GM19238 (cell line): Measurements from ENCODE around the gene PTGER3.
"Not testable (repeated sequence)": the region's sequence is repeated elsewhere in the genome, so short reads cannot be mapped to it uniquely, and the experiment has no call there.

Experiments used
- DNase-seq: peaks from one replicate; pipeline ENCODE4 v3.0.0; 2011; ENCODE audit warnings: low spot score; ENCODE audit not compliant: insufficient read length

The PTGER3 gene

DNA sequence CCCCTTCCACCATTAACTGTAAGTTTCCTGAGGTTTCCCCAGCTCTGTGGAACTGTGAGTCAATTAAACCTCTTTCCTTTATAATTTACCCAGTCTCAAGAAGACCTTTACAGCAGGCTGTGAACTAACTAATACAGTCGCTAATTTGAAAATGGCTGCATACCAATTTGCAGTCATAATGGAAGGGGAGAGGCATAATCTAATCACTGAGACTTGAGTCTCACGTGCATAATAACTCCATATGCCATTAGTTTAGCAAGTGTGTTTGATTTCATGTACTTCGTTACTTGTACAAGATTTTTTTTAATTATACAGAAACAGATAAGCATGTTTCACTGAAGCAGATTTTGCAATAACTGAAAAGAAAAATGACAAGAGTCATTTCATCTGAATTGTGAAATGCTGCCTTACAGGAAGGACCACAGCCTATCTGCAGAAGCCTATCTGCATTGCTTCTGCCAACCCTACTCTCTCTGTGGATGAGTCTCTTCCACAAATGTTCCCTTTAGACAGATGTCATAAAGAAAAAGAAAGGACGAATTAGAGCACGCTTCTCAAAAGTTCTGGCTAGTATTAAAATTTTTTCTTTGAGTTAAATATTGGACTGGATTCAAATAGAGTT is 99.1 kb downstream of the PTGER3 start:
- DNase-seq: no peak

DNA sequence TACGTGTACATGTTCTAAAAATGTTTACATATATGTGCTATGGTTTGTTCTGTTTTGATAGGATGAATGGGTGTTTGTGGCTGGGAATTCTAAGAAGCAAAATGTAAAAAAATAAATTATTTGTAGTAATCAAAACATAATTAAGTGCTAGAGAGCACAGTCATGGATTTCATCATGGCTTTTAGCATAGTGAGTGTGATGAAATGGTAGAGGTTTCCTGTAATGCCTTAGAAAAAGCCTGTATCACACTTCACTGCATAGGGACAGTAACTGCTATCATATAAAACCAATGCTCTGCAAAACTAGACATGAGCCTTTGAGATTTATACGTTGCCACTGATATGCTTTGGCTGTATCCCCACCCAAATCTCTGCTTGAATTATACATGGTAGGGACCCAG is 99.8 kb downstream of the PTGER3 start:
- no peak for DNase-seq

DNA sequence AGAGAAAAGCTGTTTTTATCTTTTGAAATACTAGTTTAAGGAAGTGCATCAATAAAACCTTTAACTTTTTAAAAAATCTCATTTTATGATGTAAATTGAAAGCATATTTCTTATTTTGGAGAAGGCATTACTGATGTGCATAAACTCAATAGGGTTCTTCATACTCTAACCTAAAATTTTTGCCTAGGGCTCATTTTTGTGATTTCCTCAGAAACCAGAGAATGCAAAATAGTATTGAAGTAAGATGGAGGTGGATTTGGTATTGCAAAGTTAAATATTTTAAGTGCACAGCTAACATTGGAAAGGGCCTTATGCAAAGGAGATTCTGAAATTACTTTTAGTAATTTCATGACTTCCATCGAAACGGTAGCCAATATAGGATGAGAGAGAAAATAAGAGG is 101.9 kb downstream of the PTGER3 start:
- DNase-seq: no peak

DNA sequence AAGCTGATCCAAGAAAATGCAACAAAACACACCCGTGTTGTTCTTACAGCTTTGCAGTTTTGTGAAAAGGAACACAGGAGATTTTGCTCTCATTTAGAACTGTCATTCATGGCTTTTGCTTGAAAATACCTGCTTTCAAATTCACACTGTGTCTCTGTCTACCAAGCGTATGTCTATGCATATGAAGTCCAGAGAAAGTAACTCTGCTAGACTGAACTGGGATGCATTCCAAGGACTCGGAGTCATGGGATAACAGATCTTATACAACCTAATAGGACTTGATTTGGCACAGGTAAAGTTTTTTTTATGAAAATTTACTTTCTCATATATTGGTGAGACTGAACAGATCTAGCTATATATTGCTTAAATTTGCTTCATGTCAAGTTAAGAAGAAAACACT is 102.4 kb downstream of the PTGER3 start:
- DNase-seq: no peak

DNA sequence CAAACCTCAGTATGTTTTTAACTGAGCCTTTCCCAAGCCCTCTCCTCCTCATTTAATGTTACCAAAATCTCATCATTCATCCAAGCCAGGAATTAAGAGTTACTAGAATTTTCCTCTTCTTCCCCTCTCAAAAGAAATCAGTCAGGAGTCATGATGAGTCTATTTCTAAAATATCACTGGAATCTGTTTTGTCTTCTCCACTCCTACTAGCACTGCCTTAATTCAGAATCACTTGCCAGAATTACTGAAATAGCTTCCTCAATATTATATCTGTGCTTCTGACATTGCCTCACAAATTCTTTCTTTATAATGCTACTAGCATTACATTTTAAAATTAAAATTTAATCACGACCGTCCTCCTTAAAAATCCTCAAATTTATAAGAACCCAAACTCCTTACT is 106.1 kb downstream of the PTGER3 start:
- DNase-seq: no peak

DNA sequence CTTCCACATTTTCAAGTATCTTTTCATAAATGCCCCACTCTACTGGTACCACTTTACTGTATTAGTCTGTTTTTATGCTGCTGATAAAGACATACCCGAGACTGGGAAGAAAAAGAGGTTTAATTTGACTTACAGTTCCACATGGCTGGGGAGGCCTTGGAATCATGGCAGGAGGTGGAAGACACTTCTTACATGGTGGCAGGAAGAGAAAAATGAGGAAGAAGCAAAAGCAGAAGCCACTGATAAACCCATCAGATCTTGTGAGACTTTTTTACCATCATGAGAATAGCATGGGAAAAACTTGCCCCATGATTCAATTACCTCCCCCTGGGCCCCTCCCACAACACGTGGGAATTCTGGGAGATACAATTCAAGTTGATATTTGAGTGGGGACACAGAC is 107.2 kb downstream of the PTGER3 start:
- not testable (repeated sequence) for DNase-seq

DNA sequence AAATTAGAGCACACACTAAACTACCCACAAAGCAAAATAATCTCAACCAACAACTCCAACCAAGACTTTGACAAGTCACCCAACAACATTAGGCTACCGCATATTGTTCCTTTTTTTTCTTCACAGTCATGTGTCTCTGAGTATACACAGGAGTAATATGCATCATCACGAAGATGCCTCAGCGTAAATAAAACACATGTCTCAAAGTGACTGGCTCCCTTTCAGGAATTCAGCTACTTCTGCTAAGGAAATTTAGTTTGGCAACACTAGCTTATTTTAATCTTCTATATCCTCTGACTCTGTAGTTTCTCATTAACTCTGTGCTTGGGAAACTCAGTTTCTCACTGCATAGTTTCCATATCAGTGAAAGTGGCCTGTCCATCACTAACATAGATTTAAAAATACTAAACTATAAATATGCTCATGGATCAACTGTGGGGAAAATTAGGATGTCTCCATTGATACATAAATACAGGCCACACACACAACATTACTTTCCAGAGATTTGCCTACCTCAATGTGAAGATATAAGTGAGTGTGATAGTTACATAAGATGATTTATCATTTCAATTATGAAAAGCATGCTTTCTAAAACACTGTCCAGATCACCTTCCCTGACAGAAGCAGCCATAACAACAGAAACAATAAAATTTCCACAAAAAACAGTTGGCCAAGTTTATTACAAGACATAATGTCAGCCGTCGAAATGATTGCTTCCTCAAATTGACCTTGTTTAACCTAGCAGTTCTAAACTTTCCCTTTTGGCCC is 113.2 kb downstream of the PTGER3 start:
- no peak for DNase-seq

DNA sequence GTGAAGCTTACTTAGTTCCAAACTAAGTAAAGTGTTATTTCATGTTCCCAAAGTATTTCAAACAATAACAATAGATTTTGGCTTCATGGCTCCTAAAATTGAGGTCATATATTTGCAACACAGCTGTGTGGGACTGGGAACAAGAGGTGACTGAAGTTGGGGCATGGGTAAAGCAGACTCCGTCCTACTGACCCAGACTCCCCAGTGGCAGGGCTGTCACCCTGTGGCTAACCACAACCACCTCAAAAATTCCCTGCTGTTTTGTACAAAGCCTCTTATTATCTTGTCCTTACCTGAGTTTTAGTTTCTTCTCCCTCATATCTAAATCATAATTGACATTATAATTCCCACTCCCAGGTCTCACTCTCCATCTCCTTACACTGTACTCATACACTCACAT is 117.6 kb downstream of the PTGER3 start:
- no peak for DNase-seq

DNA sequence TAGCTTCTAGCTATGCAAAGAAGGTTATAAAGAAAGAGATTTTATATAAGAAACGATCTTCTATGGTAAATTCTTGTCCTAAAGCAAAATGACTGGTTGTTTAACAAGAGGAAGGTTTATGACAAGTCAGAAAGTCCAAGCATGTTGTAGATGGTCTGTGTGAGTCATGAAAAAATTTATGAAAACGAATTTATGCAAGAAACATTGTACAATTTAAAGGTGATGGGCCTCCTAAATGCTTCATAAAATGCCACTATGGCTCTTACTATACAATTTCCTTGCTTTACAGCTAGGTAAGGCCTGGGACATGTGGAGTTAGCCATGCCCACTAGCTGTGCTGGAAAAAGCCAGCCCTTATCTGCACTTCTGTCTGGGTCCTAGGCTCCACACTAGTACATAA is 125.4 kb downstream of the PTGER3 start:
- DNase-seq: no peak
